H1 (cell line): ENCODE data around the gene EPB41L5.

Experiments used
- ATF3 ChIP-seq: IDR thresholded peaks from 2 replicates; pipeline ENCODE4 v1.6.1; 2011; ENCODE audit warnings: low read depth, mild to moderate bottlenecking, low read length; ENCODE audit not compliant: insufficient read depth
- MAFK ChIP-seq: IDR thresholded peaks from 2 replicates; pipeline ENCODE4 v1.6.1; 2012; ENCODE audit warnings: low read depth, mild to moderate bottlenecking, improper control_type of control experiment, low read length
- POLR2A ChIP-seq, 2 experiments: IDR thresholded peaks; 1 replicate in 1 of 2; 2 replicates in 1 of 2; pipeline ENCODE4 v1.6.1; 2011; ENCODE audit warnings: low read depth in 2 of 2, low read length in 2 of 2, mild to moderate bottlenecking in 2 of 2; ENCODE audit errors: control extremely low read depth in 1 of 2
- POLR2AphosphoS5 ChIP-seq: IDR thresholded peaks from 2 replicates; pipeline ENCODE4 v1.6.1; 2011; ENCODE audit warnings: low read depth, low read length
- SP1 ChIP-seq: IDR thresholded peaks from 2 replicates; pipeline ENCODE4 v1.6.1; 2011; ENCODE audit warnings: low read depth, low read length
- USF2 ChIP-seq: IDR thresholded peaks from 2 replicates; pipeline ENCODE4 v1.6.1; 2011; ENCODE audit warnings: low read length, improper control_type of control experiment
- YY1 ChIP-seq: IDR thresholded peaks from 2 replicates; pipeline ENCODE4 v1.6.1; 2011; ENCODE audit warnings: low read depth, mild to moderate bottlenecking, low read length

- TF ChIP-seq SP1 = no peak
- TF ChIP-seq YY1 = no peak
- TF ChIP-seq POLR2AphosphoS5 = no peak
- no peak for TF ChIP-seq MAFK
- TF ChIP-seq POLR2A (IDR thresholded peaks at IDR 0.05; ENCODE audit: control extremely low read depth in 1 of 2, low read depth in 2 of 2, low read length in 2 of 2) = no peak
- TF ChIP-seq ATF3 = no peak
- TF ChIP-seq USF2 = no peak
Observed at GRCh38 chr2:120133572-120134244, 120.8 kb downstream of the EPB41L5 start.
